ENCODE data around the gene DGCR8. TPM values are rescaled to one million over a fixed set of nuclear protein-coding genes. Genes with fewer than 3 reads are reported as not detected.

The DGCR8 gene
- total RNA-seq, 2 donors from 2014 or later, result 23.7 to 47.3 TPM

GRCh38 chr22:20113551-20114310, 33.7 kb downstream of the DGCR8 start:
- DNase-seq (ENCODE audit: low spot score) (no peak), ATAC-seq (ENCODE audit: insufficient number of reproducible peaks, low FRiP score, low read depth) (no peak)
- TF ChIP-seq, protein P1, sequence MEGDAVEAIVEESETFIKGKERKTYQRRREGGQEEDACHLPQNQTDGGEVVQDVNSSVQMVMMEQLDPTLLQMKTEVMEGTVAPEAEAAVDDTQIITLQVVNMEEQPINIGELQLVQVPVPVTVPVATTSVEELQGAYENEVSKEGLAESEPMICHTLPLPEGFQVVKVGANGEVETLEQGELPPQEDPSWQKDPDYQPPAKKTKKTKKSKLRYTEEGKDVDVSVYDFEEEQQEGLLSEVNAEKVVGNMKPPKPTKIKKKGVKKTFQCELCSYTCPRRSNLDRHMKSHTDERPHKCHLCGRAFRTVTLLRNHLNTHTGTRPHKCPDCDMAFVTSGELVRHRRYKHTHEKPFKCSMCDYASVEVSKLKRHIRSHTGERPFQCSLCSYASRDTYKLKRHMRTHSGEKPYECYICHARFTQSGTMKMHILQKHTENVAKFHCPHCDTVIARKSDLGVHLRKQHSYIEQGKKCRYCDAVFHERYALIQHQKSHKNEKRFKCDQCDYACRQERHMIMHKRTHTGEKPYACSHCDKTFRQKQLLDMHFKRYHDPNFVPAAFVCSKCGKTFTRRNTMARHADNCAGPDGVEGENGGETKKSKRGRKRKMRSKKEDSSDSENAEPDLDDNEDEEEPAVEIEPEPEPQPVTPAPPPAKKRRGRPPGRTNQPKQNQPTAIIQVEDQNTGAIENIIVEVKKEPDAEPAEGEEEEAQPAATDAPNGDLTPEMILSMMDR (IDR thresholded peaks at IDR 0.05), result no peak
- peaks cover 13 to 25% of the 10 kb centered on the region in 2 donors for H3K4me1 ChIP-seq (ENCODE audit: control insufficient read depth in 1 of 2, low read depth in 2 of 2)
- no peaks in the 10 kb centered on the region for H3K27me3 ChIP-seq (replicated peaks; ENCODE audit: insufficient read depth)
- no peak overlapping the region for H3K4me3 ChIP-seq
- no peak overlapping the region for H3K27ac ChIP-seq
- no peaks in the 10 kb centered on the region for H3K9me3 ChIP-seq
- H3K36me3 ChIP-seq, result peaks cover 43% of the 10 kb centered on the region

DNA sequence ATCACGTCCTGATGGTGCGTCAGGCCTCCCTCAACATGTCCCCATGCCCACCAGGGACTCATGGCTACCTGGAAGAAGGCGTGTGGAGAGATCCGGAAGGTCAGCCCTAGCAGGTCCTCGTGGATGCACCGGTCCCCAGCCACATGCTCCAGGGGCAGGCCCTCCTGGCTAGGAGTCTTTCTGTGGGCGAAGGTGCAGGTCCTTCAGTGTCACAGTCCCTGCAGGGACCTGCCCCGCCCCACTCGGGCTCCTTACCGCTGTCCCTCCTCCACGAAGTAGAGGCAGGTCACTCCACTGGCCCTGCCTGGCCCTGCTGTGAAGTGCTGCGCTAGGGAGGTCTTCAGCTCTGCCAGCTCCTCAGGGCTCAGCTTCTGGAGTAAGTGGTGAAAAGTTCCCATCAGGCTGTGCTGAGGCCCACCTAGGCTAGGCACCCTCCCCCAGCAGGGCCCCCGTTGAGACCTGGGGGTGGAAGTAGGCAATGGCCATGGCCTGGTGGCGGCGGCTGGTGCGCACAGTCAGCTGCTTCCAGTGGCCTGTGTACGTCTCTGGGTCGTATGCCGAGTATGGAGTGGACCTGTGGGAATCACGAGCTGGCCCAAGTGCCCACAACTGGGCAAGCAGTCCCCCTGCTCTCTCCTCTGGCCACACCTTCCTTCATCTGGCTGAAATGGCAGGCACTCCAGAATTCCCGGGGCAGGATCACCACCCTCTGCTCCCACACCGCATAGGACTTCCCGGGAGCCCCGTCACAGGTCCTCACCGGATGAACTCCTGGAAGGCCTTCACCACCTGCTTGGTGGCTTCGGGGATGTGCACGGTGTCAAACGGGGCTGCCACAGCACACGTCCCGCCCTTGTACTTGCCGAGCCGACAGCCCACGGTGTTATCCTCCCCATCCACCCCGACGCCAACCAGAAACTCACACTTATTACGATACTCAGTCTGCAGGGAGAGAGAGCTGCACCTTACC, 34.8 kb downstream of the DGCR8 start:
- H3K27me3 ChIP-seq (replicated peaks; ENCODE audit: insufficient read depth), result no peaks in the 10 kb centered on the region
- ATAC-seq (ENCODE audit: insufficient number of reproducible peaks, low FRiP score, low read depth) (no peak), DNase-seq (ENCODE audit: low spot score) (no peak)
- H3K36me3 ChIP-seq, result peaks cover 34% of the 10 kb centered on the region
- H3K9me3 ChIP-seq, result no peaks in the 10 kb centered on the region
- no peak overlapping the region for H3K4me3 ChIP-seq
- H3K27ac ChIP-seq, result no peak overlapping the region
- peaks cover 13 to 30% of the 10 kb centered on the region in 2 donors for H3K4me1 ChIP-seq (ENCODE audit: control insufficient read depth in 1 of 2, low read depth in 2 of 2)
- TF ChIP-seq, protein P1 (IDR thresholded peaks at IDR 0.05), result no peak

GRCh38 chr22:20115691-20116375, 35.8 kb downstream of the DGCR8 start, which contains the start of gene RANBP1:
TSS of gene RANBP1 (plus strand) at chr22:20116104. CDS start at chr22:20116185, 81 bp downstream.
- Histone ChIP-seq H3K4me1 (ENCODE audit: control insufficient read depth in 1 of 2, low read depth in 2 of 2) (peaks cover 13 to 30% of the 10 kb centered on the region in 2 donors), H3K9me3 (no peaks in the 10 kb centered on the region), H3K36me3 (peaks cover 27% of the 10 kb centered on the region), H3K4me3 (peak within 1 kb of the TSS; percentile 97), H3K27ac (peak within 1 kb of the TSS; percentile 72 to 88), H3K27me3 (replicated peaks; ENCODE audit: insufficient read depth) (no peaks in the 10 kb centered on the region)
- DNase-seq (ENCODE audit: low spot score), result no peak
- TF ChIP-seq, protein P1 (IDR thresholded peaks at IDR 0.05), result no peak
- ATAC-seq (ENCODE audit: insufficient number of reproducible peaks, low FRiP score, low read depth), result no peak

DNA sequence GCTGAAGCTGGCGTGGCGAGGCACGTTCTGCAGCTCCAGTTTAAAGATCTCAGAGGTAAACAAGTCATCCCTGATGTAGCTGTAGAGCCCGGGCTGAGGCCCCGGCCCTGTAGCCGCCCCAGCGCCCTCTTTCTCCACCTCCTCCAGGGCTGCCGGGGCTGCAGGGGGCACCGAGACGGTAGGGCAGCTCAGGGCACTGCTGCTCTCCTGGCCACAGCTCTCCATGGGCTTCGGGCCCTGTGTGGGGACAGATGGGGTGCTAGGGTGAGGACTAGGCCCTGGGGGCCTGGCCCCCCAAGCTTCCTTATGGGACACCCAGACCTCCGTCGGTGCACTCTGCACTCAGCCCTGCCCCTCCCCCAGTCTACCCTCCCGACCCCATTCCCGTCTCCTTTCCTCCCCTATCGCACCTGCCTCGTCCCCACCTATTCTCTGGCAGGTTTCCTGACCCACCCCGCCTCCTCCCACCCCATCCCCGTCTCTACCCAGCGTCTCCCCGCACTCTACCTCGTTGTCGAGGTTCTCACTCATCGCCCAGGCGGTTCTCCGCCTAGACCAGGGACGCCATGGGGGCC, 36.4 kb downstream of the DGCR8 start:
- H3K36me3 ChIP-seq, result peaks cover 27% of the 10 kb centered on the region
- peaks cover 13 to 30% of the 10 kb centered on the region in 2 donors for H3K4me1 ChIP-seq (ENCODE audit: control insufficient read depth in 1 of 2, low read depth in 2 of 2)

More for the DNA sequence above, 36.4 kb downstream of the DGCR8 start:
- H3K4me3 ChIP-seq, result peak overlapping the region; percentile 97
- DNase-seq (ENCODE audit: low spot score) (no peak), ATAC-seq (ENCODE audit: insufficient number of reproducible peaks, low FRiP score, low read depth) (no peak)
- H3K27me3 ChIP-seq (replicated peaks; ENCODE audit: insufficient read depth), result no peaks in the 10 kb centered on the region
- TF ChIP-seq, protein P1 (IDR thresholded peaks at IDR 0.05), result no peak
- no peaks in the 10 kb centered on the region for H3K9me3 ChIP-seq
- peak overlapping the region; percentile 72 to 88 for H3K27ac ChIP-seq

All from thoracic aorta (tissue), 2 donors.